GM21528 (cell line): ENCODE measurements around the gene HSPH1.

Experiments used
- ATAC-seq: cut with Tn5 transposase; IDR thresholded peaks from one replicate; pipeline ENCODE4 v1.9.1; 2021; ENCODE audit warnings: mild to moderate bottlenecking, moderate library complexity; ENCODE audit not compliant: unreplicated experiment, low FRiP score

Gene HSPH1

DNA sequence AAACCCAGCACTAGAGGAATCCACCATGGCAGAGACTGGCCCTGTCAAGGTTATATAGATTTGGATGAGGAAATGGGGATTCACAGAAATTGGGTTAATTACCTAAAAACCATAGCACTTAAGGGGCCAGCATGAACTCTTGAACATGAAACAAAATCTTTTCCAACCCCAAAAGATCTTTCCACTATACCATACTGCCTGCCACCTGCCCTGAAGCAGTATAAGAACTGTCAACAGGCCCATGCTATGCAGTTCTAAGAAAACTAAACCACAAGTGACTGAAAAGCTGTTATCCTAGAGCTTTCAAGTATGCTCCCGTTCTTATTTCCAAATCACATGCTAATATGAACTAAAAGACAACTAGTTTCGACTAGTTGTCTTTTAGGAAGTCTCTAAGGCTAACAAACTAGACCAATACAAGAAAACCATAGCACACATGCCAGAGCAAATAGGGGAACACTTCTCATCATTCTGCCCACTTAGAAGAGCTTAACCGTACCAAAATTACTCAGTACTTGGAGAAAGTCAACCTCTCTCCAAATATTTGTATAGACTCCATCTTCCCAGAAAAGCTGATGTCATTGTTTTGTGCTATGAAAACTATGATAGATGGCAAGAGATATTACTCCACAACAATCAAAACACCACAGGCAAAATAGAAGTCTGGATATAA lies 27.5 kb downstream of the HSPH1 start:
- no peak for ATAC-seq

DNA sequence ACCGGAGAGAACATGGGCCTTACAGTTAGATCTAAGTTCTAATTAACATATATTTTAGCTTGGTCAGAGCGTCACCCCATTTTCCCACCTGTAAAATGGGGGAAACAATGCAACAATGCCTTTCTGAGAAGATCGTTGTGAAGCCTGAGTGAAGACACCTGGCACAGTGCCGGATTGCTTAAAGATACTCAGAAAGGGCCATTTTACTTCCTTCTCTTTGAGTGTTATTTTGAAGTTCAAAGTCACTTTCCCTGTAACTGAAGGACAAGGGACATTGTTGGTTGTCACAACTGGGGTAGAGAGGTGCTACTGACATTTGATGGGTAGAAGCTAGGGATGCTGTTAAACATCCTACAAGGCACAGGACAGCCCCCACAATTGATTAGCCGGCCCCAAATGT lies 28.1 kb downstream of the HSPH1 start:
- no peak for ATAC-seq

DNA sequence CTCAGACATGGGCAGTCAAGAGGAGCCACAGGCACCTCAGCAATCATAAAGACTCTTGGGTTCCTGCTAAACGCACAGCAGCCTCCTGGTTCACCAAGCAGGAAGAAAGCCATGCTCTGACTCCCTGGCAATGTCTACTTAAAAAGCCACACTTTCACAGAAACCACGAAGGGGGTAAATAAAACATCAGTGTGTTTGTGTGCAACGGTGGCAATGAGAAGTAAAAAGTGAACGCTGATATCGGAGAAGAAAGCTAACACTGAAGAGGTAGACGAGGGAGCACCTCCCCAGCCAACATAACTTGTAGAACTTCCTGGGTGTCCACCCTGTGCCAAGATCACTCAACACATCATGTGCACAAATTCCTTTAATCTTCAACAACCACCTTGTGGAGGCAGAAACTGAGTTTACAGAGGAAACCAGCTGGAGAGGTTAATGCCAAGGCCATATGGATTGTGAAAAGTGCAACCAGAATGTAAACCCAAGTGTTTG lies 30.2 kb downstream of the HSPH1 start:
- ATAC-seq: no peak

DNA sequence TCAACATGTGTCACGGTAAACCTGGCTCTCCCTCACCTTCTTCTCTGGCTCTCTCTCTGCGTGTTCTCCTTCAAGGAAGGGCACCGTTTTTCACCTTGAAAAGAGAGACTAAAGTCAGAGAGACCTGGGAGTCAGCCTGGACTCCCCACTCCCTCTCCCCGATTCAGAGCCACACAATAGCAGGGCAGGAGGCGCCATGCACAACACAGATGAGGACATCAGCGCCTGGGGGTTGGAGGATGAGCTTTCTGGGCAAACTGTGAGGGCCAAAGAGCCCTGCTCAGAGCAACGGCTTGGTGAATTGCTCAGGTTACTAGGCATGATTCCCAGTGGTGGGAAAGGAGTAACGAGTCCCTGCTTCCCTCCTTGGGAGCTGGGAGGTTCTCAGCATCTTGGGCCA lies 32.3 kb downstream of the HSPH1 start:
- ATAC-seq: no peak

DNA sequence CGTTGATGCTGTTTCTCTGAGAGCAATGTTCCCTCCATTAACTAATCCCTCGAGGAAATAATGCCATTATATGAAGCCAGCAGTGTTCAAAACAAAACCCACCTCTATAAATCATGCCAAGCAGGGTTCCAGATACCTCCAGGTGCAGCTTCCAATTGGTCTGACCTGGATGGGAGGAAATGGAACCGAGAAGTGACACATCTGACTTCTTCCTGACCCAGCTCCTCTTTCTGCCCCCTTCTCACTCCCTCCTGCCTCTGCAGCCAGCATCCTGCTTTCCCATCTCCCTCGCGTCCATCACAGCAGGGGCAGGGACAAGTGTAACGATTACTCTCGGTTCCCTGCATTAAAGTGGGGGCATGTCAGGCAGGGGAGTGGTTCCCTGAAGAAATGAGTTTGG lies 37.5 kb downstream of the HSPH1 start:
- ATAC-seq: no peak

DNA sequence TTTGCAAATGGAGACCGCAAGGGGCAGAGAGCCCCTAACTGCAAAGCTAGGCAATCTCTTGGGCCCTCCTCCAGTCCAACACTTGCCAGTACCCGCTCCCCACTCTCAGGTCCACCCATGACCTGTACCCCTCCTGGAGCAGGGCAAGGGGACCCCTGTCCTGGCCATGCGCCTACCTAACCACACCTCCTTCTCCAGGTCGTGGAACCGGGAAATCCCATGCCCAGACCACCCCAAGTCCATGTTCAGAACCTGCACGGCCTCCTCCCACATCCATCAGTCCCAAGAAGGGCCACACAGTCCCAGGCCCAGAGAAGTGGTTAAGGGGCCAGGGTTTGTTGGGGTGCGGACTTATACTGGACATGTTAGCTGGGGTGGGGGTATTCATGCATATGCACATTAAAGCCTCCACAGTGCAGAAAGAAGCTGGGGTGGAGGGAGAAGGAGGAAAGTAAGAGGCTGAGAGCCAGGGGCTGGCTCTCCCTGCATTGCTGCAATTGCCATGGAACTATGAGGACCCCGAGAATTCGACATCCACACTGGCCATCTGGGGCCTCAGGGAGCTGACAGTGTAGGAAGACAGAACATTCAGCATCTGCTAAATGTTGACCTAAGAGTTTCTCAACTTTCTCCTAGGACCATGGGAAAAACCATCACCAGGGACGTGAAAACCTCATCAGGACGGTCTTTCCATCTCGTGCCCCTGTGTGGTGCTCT lies 39.0 kb downstream of the HSPH1 start:
- no peak for ATAC-seq

DNA sequence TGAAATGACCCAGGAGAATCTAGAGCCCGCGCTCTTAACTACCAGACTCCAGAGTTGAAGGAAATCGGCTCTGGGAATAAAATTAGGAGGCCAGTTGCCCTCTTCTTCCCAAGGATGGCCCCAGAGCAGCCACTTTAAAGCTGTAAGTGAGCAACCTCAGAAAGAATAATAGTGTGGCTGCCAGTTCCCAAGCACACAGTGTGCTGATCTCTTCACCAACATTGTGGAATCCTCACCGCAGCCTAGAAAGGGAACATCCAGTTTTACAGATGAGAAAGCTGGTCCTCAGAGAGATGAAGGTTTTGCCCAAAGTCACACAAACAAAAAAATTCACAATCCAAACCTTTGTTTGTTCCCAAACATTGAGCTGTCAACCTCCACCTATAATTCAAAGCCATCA lies 39.6 kb downstream of the HSPH1 start:
- no peak for ATAC-seq

DNA sequence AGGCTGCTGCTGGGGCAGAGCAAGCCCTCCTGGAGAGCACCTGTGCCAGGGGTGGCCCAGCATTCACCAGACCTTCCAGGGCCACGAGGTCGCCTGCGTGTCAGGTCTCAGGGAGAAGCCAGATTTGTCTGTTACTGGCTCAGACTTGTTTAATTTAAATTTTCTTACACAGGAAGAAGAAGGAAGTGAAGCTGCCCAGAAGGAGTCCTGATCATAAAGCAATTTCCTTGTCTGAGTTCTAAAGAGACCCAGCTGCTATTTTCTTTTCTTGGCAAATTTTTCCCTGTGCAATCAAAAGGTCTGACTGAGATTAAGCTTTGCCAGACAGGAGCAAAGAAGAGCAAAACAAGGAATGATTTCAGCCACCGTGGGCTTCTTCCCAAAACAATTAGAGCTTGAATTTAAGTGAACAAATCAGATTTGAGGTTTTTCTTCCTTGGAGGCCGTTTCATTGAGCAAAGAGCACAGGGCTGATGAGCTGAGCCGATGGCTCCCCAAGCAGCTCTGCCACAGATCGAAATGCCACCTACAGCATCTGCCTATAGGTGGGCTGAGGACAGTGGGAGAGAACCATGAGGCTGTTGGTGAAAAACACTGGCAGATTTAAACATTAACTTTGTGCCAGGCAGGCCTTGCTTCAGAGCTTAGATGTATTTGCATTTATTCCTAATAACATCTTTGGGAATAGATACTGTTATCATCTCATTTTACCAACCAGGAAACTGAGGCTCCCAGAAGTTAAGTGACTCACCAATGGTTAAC lies 40.1 kb downstream of the HSPH1 start:
- no peak for ATAC-seq

DNA sequence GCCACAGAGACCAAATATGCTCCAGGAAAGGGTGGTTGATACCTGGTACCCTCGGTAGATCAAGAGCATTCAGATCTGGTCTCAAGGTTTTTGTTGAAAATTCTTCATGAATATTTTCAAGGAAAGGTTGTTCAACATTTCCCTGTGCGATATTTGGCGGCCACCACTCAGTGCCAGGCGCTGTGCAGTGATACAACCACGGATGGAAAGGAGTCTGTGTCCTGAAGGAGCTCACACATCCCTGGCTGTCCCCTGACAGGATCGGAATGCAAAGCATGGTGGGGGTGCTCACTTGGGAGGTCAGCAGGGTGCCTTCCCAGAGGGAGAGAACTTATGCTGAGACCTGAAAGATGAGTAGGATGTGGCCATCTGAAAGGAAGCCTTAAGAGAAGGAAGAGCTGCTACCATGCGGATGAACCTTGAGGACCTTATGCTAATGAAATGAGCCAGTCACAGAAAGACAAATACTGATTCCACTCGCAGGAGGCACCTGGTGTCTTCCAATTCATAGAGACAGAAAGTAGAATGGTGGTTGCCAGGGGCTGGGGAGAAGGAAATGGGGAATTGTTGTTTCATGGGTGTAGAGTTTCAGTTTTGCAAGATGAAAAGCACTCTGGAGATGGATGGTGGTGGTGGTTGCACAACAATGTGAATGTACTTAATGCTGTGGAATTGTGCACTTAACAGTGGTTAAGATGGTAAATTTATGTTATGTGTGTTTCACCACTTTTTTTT lies 41.6 kb downstream of the HSPH1 start:
- no peak for ATAC-seq

DNA sequence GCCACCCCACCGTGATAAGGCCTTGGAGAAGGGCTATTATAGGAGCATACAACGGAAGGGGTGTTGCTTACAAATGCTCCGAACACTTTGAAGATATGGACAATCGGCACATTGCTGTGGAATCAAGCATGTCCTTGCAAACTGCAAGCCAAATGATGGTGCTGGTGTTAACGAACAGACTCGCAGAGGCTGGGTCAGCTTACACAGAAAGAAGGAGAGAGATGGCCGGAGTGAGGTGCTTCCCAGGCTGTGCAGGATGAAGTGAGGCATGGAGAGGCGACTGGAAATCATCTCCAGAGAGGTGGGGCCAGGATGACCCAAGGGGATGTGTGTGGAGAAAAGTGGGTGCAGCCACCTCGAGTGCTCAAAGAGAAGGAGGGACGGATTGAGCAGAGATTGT lies 42.2 kb downstream of the HSPH1 start:
- no peak for ATAC-seq

DNA sequence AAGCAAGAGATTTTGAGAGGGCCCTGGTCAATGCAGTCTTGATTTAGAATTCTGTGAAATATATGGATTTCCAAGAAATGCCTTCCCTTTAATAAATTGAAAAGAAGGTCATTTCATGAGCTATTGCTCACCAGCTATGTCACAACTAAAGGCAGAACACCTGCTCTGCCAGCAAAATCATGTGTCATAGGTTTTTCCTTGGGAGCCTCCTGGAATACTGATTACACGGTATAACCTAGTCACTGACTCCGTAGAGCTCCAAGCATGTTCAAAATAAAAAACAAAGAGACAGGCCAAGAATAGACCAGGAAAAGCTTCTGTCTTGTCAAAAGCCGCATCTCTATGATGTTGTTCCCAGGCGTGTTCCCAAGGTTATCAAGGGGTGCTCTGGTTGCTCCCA lies 45.5 kb downstream of the HSPH1 start:
- ATAC-seq: no peak

DNA sequence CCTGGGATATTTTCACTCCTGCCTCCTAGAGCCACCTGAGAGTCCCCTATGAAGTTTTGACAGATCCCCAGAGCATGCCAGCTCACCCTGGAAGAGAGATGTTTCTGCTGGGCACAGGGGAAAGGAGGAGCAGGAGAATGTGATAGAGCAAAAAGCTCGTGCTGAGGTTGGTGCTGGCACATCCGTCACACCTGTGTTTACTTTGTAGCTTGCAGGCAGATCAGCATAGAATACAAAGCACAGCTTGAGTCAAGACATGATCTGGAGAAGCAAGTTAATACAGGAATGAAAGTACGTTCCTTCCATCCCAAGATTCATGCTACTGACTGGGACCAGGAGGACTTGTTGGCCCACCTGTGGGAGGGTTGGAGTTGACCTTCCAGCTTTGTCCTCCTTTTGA lies 46.1 kb downstream of the HSPH1 start:
- no peak for ATAC-seq

DNA sequence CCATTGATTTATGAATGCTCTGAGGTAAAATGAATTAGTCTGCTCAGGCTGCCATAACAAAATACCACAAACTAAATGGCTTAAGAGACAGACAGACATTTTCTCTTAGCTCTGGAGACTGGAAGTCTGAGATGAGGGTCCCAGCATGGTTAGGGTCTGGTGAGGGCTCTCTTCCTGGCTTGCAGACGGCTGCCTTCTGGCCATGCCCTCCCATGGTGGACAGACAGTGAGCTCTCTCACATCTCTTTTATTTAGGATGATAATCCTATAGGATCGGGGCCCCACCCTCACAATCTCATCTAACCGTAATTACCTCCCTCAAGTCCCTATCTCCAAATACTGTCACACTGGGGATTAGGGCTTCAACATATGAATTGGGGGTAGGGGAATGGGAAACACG lies 47.1 kb downstream of the HSPH1 start:
- ATAC-seq: no peak

DNA sequence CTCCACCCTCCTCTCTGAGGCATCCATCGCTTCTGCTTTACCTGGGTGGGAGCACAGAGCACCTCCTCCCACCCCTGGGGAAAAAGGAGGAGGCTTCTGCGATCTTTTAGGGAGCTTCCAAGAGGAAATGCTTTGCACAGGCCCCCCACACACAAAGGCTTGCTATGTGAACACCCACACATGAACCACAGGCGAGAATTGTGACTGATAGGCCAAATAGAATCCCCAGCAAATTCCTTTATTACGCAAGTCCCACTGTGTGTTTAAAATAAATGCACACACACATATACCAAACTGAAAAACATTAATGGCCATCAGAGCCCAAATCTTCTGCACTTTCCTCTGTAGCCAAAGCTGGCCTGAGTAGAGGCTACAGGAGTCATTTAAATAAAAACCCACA lies 50.6 kb downstream of the HSPH1 start:
- ATAC-seq: no peak

DNA sequence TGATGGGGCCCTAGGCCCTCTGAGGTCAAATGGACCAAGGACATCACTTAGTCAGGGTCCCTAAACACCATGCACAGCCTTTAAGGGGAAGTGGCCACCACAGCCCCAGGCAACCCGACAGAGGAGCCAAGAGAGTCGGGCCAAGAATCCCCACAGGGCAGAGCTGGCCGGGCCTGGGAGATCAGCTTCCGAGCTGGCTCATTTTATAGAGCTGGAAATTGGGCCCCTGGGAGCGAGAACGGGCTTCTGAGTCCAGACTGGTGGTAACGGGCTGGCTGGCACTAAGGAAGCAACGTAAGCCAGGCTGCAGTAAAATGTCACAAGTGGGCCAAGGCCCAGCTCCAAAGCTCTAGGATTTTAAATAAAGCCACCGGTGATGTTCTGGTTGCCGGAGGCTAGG lies 51.1 kb downstream of the HSPH1 start:
- no peak for ATAC-seq

DNA sequence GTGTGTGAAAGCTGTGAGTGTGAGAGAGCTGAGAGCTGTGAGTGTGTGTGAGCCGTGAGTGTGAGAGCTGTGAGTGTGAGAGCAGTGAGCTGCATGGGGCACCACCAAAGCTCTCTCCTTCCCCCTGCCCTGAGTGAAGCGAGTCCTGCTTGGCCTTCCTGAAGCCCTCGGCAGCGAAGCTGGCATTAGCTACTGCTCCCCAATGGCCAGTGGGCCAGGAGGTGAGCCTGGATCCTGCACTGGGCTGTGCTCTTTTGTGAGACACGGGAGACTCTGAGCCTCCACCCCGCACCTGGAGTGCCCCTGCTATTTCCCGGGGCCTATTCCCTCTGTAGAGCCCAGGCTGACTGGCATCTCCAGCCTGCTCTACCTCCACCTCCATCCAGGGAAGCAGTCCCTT lies 51.5 kb downstream of the HSPH1 start:
- ATAC-seq: no peak

DNA sequence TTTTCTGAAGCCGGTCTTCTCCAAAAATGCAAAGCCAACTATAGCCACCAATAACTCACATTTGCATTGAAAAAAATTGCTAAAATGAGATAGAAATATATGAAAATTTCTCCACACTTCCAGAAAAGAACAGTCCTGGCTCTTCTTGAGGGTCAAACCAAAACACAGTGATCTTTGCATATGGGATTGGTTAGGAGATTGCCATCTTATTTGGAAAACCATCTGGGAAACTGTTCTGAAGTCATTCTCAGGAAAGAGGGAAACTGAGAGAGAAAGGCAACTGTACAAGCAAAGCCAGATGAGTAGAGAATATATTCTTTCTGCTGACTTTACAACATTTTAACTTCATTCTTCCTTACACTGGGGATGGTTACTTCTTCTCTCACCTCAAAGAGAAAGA lies 54.6 kb downstream of the HSPH1 start:
- ATAC-seq: no peak

DNA sequence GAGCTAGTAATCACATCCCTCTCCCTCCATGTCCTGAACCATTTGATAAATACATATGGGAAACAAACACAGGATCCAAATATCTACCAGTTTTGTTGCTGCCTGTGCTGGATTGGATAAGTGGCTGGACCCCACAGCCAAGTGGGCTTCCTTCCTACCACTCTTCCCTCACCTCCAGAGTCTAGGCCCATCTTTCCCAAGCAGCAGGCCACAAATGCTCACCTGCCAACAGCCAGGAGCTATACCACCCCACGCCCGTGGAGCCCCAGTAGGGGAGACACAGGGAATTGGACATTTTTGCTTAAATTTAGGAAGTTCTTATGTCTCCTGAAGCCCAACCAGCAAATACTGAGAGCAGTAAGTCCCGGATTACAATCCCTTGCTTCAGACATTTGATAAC lies 55.8 kb downstream of the HSPH1 start:
- no peak for ATAC-seq

DNA sequence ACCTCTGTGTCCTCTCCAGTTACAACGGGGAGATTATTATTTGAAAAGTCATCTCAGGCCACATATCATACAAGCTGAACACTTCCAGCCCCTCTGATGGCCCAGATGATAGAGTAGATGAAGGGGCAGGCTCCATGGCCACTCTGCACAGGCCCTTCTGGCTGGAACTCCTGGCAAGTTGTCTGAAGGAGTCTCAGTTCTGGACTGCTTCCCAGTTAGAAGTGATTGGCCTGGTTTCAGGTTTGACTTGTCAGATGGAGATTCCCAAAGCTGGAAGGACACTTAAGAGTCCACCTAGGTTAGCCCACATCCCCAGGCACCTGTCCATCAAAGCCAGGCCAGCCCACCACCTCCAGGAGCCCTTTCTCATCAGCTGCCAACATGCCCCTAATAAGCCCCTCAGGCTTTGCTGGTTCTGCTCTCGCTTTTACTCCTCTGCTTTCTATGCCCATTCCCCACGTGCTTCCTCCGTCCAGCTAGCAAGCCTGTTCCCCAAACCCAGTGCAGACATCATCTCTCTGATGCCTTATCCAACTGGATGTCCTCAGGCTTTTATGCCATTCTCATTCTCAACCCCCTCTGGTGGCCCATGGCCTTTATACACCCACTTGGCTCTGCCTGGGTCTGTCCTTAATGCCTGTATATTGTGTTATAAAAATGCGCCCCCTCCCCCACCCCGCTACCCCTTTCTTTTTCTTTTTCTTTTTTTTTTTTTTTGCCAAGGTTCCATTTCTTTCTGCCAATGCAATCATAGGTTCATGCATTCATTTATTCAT lies 56.5 kb downstream of the HSPH1 start:
- no peak for ATAC-seq

DNA sequence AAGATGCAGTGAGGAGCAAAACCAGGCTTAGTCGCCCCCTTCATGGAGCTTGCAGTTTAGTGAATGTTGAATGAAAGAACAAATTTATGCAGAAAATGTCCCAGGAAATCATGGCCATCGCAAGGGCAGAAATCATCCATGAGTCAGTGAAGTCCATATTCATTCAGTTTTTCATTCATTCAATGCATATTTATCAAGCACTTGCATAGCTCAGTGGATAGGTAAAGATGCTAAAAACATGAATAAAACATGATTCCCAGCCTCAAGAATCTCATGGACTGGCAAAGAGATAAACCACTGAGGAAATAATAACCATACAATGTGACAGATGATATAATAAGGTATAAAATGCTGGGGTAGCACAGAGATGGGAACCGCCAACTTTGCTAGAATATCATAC lies 58.8 kb downstream of the HSPH1 start:
- no peak for ATAC-seq
